Thyroid gland (tissue), 4 donors: ENCODE measurements around the gene DOCK3. TPM values are rescaled to one million over a fixed set of nuclear protein-coding genes. Genes with fewer than 3 reads are reported as not detected.

Experiments
- DNase-seq, 2 donors: peaks; one replicate each; pipeline ENCODE4 v3.0.0-alpha.2; 2019
- H3K27ac ChIP-seq, 3 donors: fragments of 200-600 bp; sonication (generic); 1 replicate in 2 of 3; 2 replicates in 1 of 3; pipeline ENCODE4 v1.5.1; 2016 to 2019; ENCODE audit warnings: mild to moderate bottlenecking in 1 of 3, moderate library complexity in 1 of 3
- H3K27me3 ChIP-seq: fragments of 200-600 bp; sonication (generic); one replicate; pipeline ENCODE4 v1.5.1; 2019
- H3K36me3 ChIP-seq, 2 donors: fragments of 200-600 bp; sonication (generic); one replicate each; pipeline ENCODE4 v1.5.1; 2016 to 2019
- H3K4me1 ChIP-seq, 2 donors: fragments of 200-600 bp; sonication (generic); one replicate each; pipeline ENCODE4 v1.5.1; 2017 to 2019
- H3K4me3 ChIP-seq, 3 donors: fragments of 200-600 bp; sonication (generic); replicated peaks in 1 of 3; 1 replicate in 2 of 3; 2 replicates in 1 of 3; pipeline ENCODE4 v1.5.1; 2016; ENCODE audit warnings: mild to moderate bottlenecking in 1 of 3
- H3K9me3 ChIP-seq: fragments of 200-600 bp; sonication (generic); one replicate; pipeline ENCODE4 v1.5.1; 2017
- POLR2A ChIP-seq, 2 donors: fragments of 450-650 bp; IDR thresholded peaks; one replicate each; pipeline ENCODE4 v1.6.1; 2017; ENCODE audit warnings: antibody characterized with exemption in 2 of 2, mild to moderate bottlenecking in 2 of 2, moderate library complexity in 1 of 2
- WGBS, 2 donors: methylation state at CpG; one replicate each; pipeline ENCODE4 v1.1.5; 2017; 5-methylcytosine and 5-hydroxymethylcytosine counted together
- intact Hi-C: fragments of 100-400 bp; cut with DNase I; formaldehyde crosslinking; loops from one replicate; pipeline ENCODE4 v1.15.1; 2023
- total RNA-seq, 4 donors: library from RNA; depleted of rRNA; stranded (reverse); fragments of >200 nt; gene quantifications; one replicate each; pipeline ENCODE4 v1.2.3, GENCODE V29; 2016
- TF ChIP-seq, protein P1 (sequence below), 6 experiments: fragments of 200-600 bp in 3 of 6; fragments of 450-650 bp in 3 of 6; sonication (generic) in 3 of 6; IDR thresholded peaks; one replicate each; pipeline ENCODE4 v1.5.1; 2016 to 2019; ENCODE audit warnings: antibody characterized with exemption in 6 of 6, mild to moderate bottlenecking in 2 of 6, inconsistent platforms in 1 of 6, moderate library complexity in 1 of 6

Gene DOCK3
- total RNA-seq, 4 donors from 2014 or later = 15.7 to 54.2 (median 21.1) TPM

DNA sequence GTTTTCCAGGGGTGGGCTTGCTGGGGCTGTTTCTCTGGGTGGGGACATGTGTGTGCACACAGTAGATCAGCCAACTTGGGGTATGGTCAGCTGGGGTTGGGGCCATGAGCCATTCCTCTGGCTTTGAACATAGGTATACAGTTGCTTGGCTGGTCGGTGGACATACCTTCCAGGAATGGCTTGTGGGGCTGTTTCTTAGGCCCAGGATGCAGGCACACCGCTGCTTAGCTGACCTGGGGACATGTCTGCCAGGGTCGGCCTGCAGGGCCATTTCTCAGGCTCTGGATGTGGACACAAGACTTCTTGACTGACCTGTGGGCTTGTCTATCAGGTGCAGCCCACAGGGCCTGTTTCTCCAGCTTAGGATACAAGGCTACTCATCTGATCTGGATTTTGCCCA, 130.6 kb downstream of the DOCK3 start:
- DNase-seq = no peak
- Histone ChIP-seq H3K4me3 (no peak overlapping the region), H3K9me3 (no peaks in the 10 kb centered on the region), H3K4me1 (peaks cover 0 to 22% of the 10 kb centered on the region in 2 donors), H3K27ac (no peak overlapping the region), H3K27me3 (no peaks in the 10 kb centered on the region), H3K36me3 (no peaks in the 10 kb centered on the region)
- TF ChIP-seq, protein P1, sequence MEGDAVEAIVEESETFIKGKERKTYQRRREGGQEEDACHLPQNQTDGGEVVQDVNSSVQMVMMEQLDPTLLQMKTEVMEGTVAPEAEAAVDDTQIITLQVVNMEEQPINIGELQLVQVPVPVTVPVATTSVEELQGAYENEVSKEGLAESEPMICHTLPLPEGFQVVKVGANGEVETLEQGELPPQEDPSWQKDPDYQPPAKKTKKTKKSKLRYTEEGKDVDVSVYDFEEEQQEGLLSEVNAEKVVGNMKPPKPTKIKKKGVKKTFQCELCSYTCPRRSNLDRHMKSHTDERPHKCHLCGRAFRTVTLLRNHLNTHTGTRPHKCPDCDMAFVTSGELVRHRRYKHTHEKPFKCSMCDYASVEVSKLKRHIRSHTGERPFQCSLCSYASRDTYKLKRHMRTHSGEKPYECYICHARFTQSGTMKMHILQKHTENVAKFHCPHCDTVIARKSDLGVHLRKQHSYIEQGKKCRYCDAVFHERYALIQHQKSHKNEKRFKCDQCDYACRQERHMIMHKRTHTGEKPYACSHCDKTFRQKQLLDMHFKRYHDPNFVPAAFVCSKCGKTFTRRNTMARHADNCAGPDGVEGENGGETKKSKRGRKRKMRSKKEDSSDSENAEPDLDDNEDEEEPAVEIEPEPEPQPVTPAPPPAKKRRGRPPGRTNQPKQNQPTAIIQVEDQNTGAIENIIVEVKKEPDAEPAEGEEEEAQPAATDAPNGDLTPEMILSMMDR (IDR thresholded peaks at IDR 0.05) = no peak
- TF ChIP-seq POLR2A (IDR thresholded peaks at IDR 0.05) = no peak
- WGBS, 2 donors = 48 to 95% methylated on average over 3 of the region's 3 CpGs
- intact Hi-C loops = no loop called here

DNA sequence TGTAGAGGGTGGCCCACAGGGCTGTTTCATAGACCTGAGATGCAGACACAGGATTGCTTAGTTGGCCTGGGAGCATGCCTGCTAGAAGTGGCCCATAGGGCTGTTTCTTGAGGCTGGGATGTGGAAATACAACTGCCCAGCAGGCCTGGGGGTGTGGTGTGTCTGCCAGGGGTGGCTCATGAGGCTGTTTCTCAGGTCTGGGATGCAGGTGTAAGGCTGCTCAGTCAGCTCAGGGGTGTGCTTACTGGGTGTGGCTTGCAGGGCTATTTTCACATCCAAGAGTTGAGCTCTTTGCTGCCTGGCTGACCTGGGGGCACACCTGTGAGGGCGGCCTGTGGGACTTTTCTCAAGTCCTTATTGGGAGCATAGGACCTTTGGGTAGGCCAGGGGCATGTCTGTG, 131.3 kb downstream of the DOCK3 start:
- intact Hi-C loops = no loop called here
- H3K4me3 ChIP-seq = no peak overlapping the region
- H3K36me3 ChIP-seq = no peaks in the 10 kb centered on the region
- TF ChIP-seq POLR2A (IDR thresholded peaks at IDR 0.05) = no peak
- TF ChIP-seq, protein P1 (IDR thresholded peaks at IDR 0.05) = no peak
- peaks cover 0 to 22% of the 10 kb centered on the region in 2 donors for H3K4me1 ChIP-seq
- WGBS, 2 donors = 100% methylated on average over 1 of the region's 1 CpG
- H3K9me3 ChIP-seq = no peaks in the 10 kb centered on the region
- H3K27ac ChIP-seq = no peak overlapping the region
- no peaks in the 10 kb centered on the region for H3K27me3 ChIP-seq
- no peak for DNase-seq

- Histone ChIP-seq H3K9me3 (no peaks in the 10 kb centered on the region), H3K27ac (peak overlapping the region in 1 of 3 donors; percentile 10), H3K4me1 (peaks cover 0 to 24% of the 10 kb centered on the region in 2 donors), H3K27me3 (no peaks in the 10 kb centered on the region), H3K4me3 (no peak overlapping the region), H3K36me3 (no peaks in the 10 kb centered on the region)
- TF ChIP-seq, protein P1 (IDR thresholded peaks at IDR 0.05) = no peak
- TF ChIP-seq POLR2A (IDR thresholded peaks at IDR 0.05) = no peak
- peak in 1 of 2 donors; percentile 29 for DNase-seq
- intact Hi-C loops = no loop called here
- WGBS, 2 donors = 71 to 76% methylated on average over 4 of the region's 4 CpGs
Observed at GRCh38 chr3:50806806-50807205, 132.1 kb downstream of the DOCK3 start.

DNA sequence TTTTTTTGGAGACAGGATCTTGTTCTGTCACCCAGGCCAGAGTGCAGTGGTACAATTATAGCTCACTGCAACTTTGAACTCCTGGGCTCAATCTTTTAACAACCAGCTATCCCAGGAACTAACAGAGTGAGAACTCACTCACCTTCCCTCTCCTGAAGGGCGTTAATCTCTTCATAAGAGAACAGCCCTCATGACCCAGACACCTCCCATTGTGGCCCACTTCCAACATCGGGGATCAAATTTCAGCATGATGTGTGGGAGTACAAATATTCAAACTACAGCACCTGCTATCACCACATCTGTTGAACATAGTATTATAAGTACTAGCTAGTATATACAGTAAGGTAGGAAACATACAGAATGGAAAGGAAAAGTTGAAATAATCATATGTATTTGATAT, 132.5 kb downstream of the DOCK3 start:
- WGBS, 2 donors = 68 to 73% methylated on average over 2 of the region's 2 CpGs
- H3K36me3 ChIP-seq = no peaks in the 10 kb centered on the region
- TF ChIP-seq, protein P1 (IDR thresholded peaks at IDR 0.05) = no peak
- no peak for TF ChIP-seq POLR2A (IDR thresholded peaks at IDR 0.05)

GRCh38 chr3:50811893-50812292, 137.2 kb downstream of the DOCK3 start:
- no peak overlapping the region for H3K4me3 ChIP-seq
- WGBS, 2 donors = 80% methylated on average over 5 of the region's 5 CpGs
- peaks cover 0 to 15% of the 10 kb centered on the region in 2 donors for H3K4me1 ChIP-seq
- no peak for DNase-seq
- intact Hi-C loops = no loop called here
- H3K27ac ChIP-seq = no peak overlapping the region
- H3K27me3 ChIP-seq = no peaks in the 10 kb centered on the region
- TF ChIP-seq, protein P1 (IDR thresholded peaks at IDR 0.05) = no peak
- TF ChIP-seq POLR2A (IDR thresholded peaks at IDR 0.05) = no peak
- H3K36me3 ChIP-seq = no peaks in the 10 kb centered on the region
- H3K9me3 ChIP-seq = no peaks in the 10 kb centered on the region

More for the DNA sequence above, 132.5 kb downstream of the DOCK3 start:
- Histone ChIP-seq H3K4me1 (peaks cover 0 to 28% of the 10 kb centered on the region in 2 donors), H3K4me3 (no peak overlapping the region), H3K27me3 (no peaks in the 10 kb centered on the region), H3K9me3 (no peaks in the 10 kb centered on the region), H3K27ac (peak overlapping the region in 1 of 3 donors; percentile 10)
- peak in 1 of 2 donors; percentile 49 for DNase-seq
- intact Hi-C loops = no loop called here
